ENCODE data around the gene NEK1. TPM values are rescaled to one million over a fixed set of nuclear protein-coding genes. Genes with fewer than 3 reads are reported as not detected.
"Not testable (repeated sequence)": the region's sequence is repeated elsewhere in the genome, so short reads cannot be mapped to it uniquely, and the experiment has no call there.

NEK1 gene
- total and polyA plus RNA-seq, 2 experiments from 2014 or later, result 9.3 to 19.5 TPM

GRCh38 chr4:169571435-169571834, 40.9 kb downstream of the NEK1 start:
- no peak for TF ChIP-seq JUNB (IDR thresholded peaks at IDR 0.05; ENCODE audit: unreplicated experiment)
- no peak for TF ChIP-seq POLR2AphosphoS5 (IDR thresholded peaks at IDR 0.05; ENCODE audit: low read depth)
- TF ChIP-seq ETS1 (IDR thresholded peaks at IDR 0.05), result no peak
- Histone ChIP-seq H4K20me1 (replicated peaks; ENCODE audit: insufficient read depth) (no peaks in the 10 kb centered on the region), H3K36me3 (ENCODE audit: insufficient read depth) (no peaks in the 10 kb centered on the region; the same call in 1 of the 2 replicates), H3K4me2 (no peak overlapping the region), H3K4me1 (ENCODE audit: insufficient read depth) (no peaks in the 10 kb centered on the region), H2AFZ (no peak overlapping the region), H3K4me3 (no peak overlapping the region), H3K27me3 (ENCODE audit: insufficient read depth) (no peaks in the 10 kb centered on the region), H3K79me2 (replicated peaks; ENCODE audit: insufficient read depth) (no peaks in the 10 kb centered on the region), H3K9me2 (ENCODE audit: insufficient read depth) (no peaks in the 10 kb centered on the region), H3F3A (replicated peaks; ENCODE audit: low read depth) (no peaks in the 10 kb centered on the region), H3K27ac (ENCODE audit: low read depth) (no peak overlapping the region)
- no peak overlapping the region for H3K4me3 Mint-ChIP-seq
- H3K4me1 Mint-ChIP-seq, result 0 out of 3 replicates have a peak, but pooled peaks cover 1% of the 10 kb centered on the region
- peaks cover under 1% of the 10 kb centered on the region for H3K27me3 Mint-ChIP-seq (ENCODE audit: insufficient read depth, low read depth, poor library complexity)
- H3K9me3 Mint-ChIP-seq, result no peaks in the 10 kb centered on the region
- ATAC-seq, result no peak
- no peak for DNase-seq (ENCODE audit: low spot score)
- peaks cover 17% of the 10 kb centered on the region; the same call in 2 of the 3 replicates for H3K36me3 Mint-ChIP-seq (ENCODE audit: low read depth)
- H3K27ac Mint-ChIP-seq, result no peak overlapping the region

- not testable (repeated sequence) for H3K27me3 ChIP-seq (ENCODE audit: insufficient read depth); H3K9me3 Mint-ChIP-seq; H3K36me3 ChIP-seq (ENCODE audit: insufficient read depth); H3K4me1 ChIP-seq (ENCODE audit: insufficient read depth); H4K20me1 ChIP-seq (replicated peaks; ENCODE audit: insufficient read depth); H3K4me2 ChIP-seq; H3K27ac Mint-ChIP-seq; H3K4me3 Mint-ChIP-seq; H3K27me3 Mint-ChIP-seq (ENCODE audit: insufficient read depth, low read depth, poor library complexity); H3F3A ChIP-seq (replicated peaks; ENCODE audit: low read depth); DNase-seq (ENCODE audit: low spot score); H3K79me2 ChIP-seq (replicated peaks; ENCODE audit: insufficient read depth); H2AFZ ChIP-seq; H3K9me2 ChIP-seq (ENCODE audit: insufficient read depth); ATAC-seq; H3K27ac ChIP-seq (ENCODE audit: low read depth); H3K4me1 Mint-ChIP-seq; H3K4me3 ChIP-seq
- H3K36me3 Mint-ChIP-seq (ENCODE audit: low read depth), result peaks cover 13% of the 10 kb centered on the region; the same call in 2 of the 3 replicates
Measured at GRCh38 chr4:169571012-169571411, 41.4 kb downstream of the NEK1 start.

- H3K9me2 ChIP-seq (ENCODE audit: insufficient read depth); H3K27me3 Mint-ChIP-seq (ENCODE audit: insufficient read depth, low read depth, poor library complexity); H3K4me1 ChIP-seq (ENCODE audit: insufficient read depth); H3K4me1 Mint-ChIP-seq; H3K9me3 Mint-ChIP-seq; H3K79me2 ChIP-seq (replicated peaks; ENCODE audit: insufficient read depth); H3K4me2 ChIP-seq; ATAC-seq; H3K27me3 ChIP-seq (ENCODE audit: insufficient read depth); H3K36me3 ChIP-seq (ENCODE audit: insufficient read depth); H4K20me1 ChIP-seq (replicated peaks; ENCODE audit: insufficient read depth); H3F3A ChIP-seq (replicated peaks; ENCODE audit: low read depth); DNase-seq (ENCODE audit: low spot score); H3K4me3 ChIP-seq; H3K27ac Mint-ChIP-seq; H3K27ac ChIP-seq (ENCODE audit: low read depth); H2AFZ ChIP-seq; H3K4me3 Mint-ChIP-seq: not testable (repeated sequence)
- peaks cover 10% of the 10 kb centered on the region; the same call in 2 of the 3 replicates for H3K36me3 Mint-ChIP-seq (ENCODE audit: low read depth)
Measured at GRCh38 chr4:169570266-169570665, 42.1 kb downstream of the NEK1 start.

GRCh38 chr4:169569188-169569587, 43.2 kb downstream of the NEK1 start:
- ATAC-seq; H3K27ac Mint-ChIP-seq; H3K9me2 ChIP-seq (ENCODE audit: insufficient read depth); H3K27me3 Mint-ChIP-seq (ENCODE audit: insufficient read depth, low read depth, poor library complexity); H3K36me3 Mint-ChIP-seq (ENCODE audit: low read depth); H3K4me1 Mint-ChIP-seq; H3K4me3 Mint-ChIP-seq; H3F3A ChIP-seq (replicated peaks; ENCODE audit: low read depth); H3K4me3 ChIP-seq; H3K79me2 ChIP-seq (replicated peaks; ENCODE audit: insufficient read depth); DNase-seq (ENCODE audit: low spot score); H3K27me3 ChIP-seq (ENCODE audit: insufficient read depth); H3K27ac ChIP-seq (ENCODE audit: low read depth); H3K4me1 ChIP-seq (ENCODE audit: insufficient read depth); H3K4me2 ChIP-seq; H2AFZ ChIP-seq; H4K20me1 ChIP-seq (replicated peaks; ENCODE audit: insufficient read depth); H3K36me3 ChIP-seq (ENCODE audit: insufficient read depth); H3K9me3 Mint-ChIP-seq: not testable (repeated sequence)
